GM23338 (cell line): ENCODE data around the gene SLC35F6. TPM values are rescaled to one million over a fixed set of nuclear protein-coding genes. Genes with fewer than 3 reads are reported as not detected.

ENCODE experiments used
- ATAC-seq: fragments of 200-7000 bp; cut with Tn5 transposase; 3 replicates; pipeline ENCODE4 v1.9.1; 2020
- DNase-seq: peaks from one replicate; pipeline ENCODE4 v3.0.0-alpha.2; 2015; ENCODE audit warnings: low spot score
- H2AFZ ChIP-seq: fragments of 200-600 bp; sonication (generic); 2 replicates; pipeline ENCODE4 v1.8.0; 2016; ENCODE audit warnings: antibody characterized with exemption, mild to moderate bottlenecking, moderate library complexity
- H3F3A ChIP-seq: fragments of 200-600 bp; sonication (generic); replicated peaks from 2 replicates; pipeline ENCODE4 v1.8.0; 2017; ENCODE audit warnings: antibody characterized with exemption, mixed run types, low read depth
- H3K27ac ChIP-seq: fragments of 200-600 bp; sonication (generic); 2 replicates; pipeline ENCODE4 v1.6.1; 2016; ENCODE audit warnings: low read depth
- H3K27me3 ChIP-seq: fragments of 200-600 bp; sonication (generic); 2 replicates; pipeline ENCODE4 v1.8.0; 2016; ENCODE audit warnings: mild to moderate bottlenecking, mixed run types, moderate library complexity; ENCODE audit not compliant: insufficient read depth
- H3K36me3 ChIP-seq: fragments of 200-600 bp; sonication (generic); 2 replicates; pipeline ENCODE4 v1.8.0; 2016; ENCODE audit warnings: mild to moderate bottlenecking; ENCODE audit not compliant: insufficient read depth
- H3K4me1 ChIP-seq: fragments of 200-600 bp; sonication (generic); 2 replicates; pipeline ENCODE4 v1.8.0; 2016; ENCODE audit warnings: mild to moderate bottlenecking, moderate library complexity; ENCODE audit not compliant: insufficient read depth
- H3K4me2 ChIP-seq: fragments of 200-600 bp; sonication (generic); 2 replicates; pipeline ENCODE4 v1.7.1; 2017; ENCODE audit warnings: mixed run types
- H3K4me3 ChIP-seq: fragments of 200-600 bp; sonication (generic); 2 replicates; pipeline ENCODE4 v1.6.1; 2016; ENCODE audit warnings: mixed run types
- H3K79me2 ChIP-seq: fragments of 200-600 bp; sonication (generic); replicated peaks from 2 replicates; pipeline ENCODE4 v1.8.0; 2017; ENCODE audit warnings: mild to moderate bottlenecking; ENCODE audit not compliant: insufficient read depth
- H3K9me2 ChIP-seq: fragments of 200-600 bp; sonication (generic); 2 replicates; pipeline ENCODE4 v1.8.0; 2017; ENCODE audit not compliant: insufficient read depth
- H4K20me1 ChIP-seq: fragments of 200-600 bp; sonication (generic); replicated peaks from 2 replicates; pipeline ENCODE4 v1.8.0; 2017; ENCODE audit warnings: mild to moderate bottlenecking; ENCODE audit not compliant: insufficient read depth
- H3K27ac Mint-ChIP-seq: 2 replicates; pipeline ENCODE4 v1.8.0; 2020; ENCODE audit warnings: inconsistent platforms, mild to moderate bottlenecking, moderate library complexity, mixed read lengths
- H3K27me3 Mint-ChIP-seq: 3 replicates; pipeline ENCODE4 v1.8.0; 2022; ENCODE audit warnings: low read depth, mild to moderate bottlenecking, moderate library complexity, mixed read lengths, inconsistent platforms; ENCODE audit not compliant: insufficient read depth, poor library complexity
- H3K36me3 Mint-ChIP-seq: 3 replicates; pipeline ENCODE4 v1.8.0; 2021; ENCODE audit warnings: low read depth, mild to moderate bottlenecking, inconsistent platforms, moderate library complexity, mixed read lengths
- H3K4me1 Mint-ChIP-seq: 3 replicates; pipeline ENCODE4 v1.8.0; 2020; ENCODE audit warnings: mild to moderate bottlenecking, inconsistent platforms, mixed read lengths
- H3K4me3 Mint-ChIP-seq: 3 replicates; pipeline ENCODE4 v1.8.0; 2021; ENCODE audit warnings: moderate library complexity, mild to moderate bottlenecking, inconsistent platforms, mixed read lengths
- H3K9me3 Mint-ChIP-seq: 3 replicates; pipeline ENCODE4 v1.8.0; 2020; ENCODE audit warnings: moderate library complexity, mild to moderate bottlenecking, inconsistent platforms, mixed read lengths
- CREB1 ChIP-seq: fragments of 250-450 bp; sonication (Bioruptor Pico); IDR thresholded peaks from 2 replicates; pipeline ENCODE4 v1.5.0; 2020; ENCODE audit warnings: low read depth, mild to moderate bottlenecking, moderate library complexity
- CTCF ChIP-seq, 2 experiments: fragments of 200-600 bp in 1 of 2; sonication (generic) in 1 of 2; conservative IDR thresholded peaks; 2 replicates each; pipeline versions ENCODE4 v1.5.1 to v1.6.1; 2016 to 2017; ENCODE audit warnings: antibody characterized with exemption in 2 of 2, low read depth in 2 of 2, mild to moderate bottlenecking in 2 of 2, moderate library complexity in 1 of 2
- EZH2 ChIP-seq: fragments of 200-600 bp; sonication (generic); IDR thresholded peaks from one replicate; pipeline ENCODE4 v1.8.0; 2017; ENCODE audit warnings: antibody characterized with exemption, mild to moderate bottlenecking, low read depth; ENCODE audit not compliant: unreplicated experiment
- EZH2phosphoT487 ChIP-seq: fragments of 200-600 bp; sonication (generic); IDR thresholded peaks from one replicate; pipeline ENCODE4 v1.8.1; 2018; ENCODE audit warnings: antibody characterized with exemption; ENCODE audit not compliant: unreplicated experiment
- JUNB ChIP-seq: IDR thresholded peaks from one replicate; pipeline ENCODE4 v1.6.1; 2016; ENCODE audit warnings: antibody characterized with exemption; ENCODE audit not compliant: unreplicated experiment
- NANOG ChIP-seq: IDR thresholded peaks from 2 replicates; pipeline ENCODE4 v1.6.1; 2016; ENCODE audit warnings: antibody characterized with exemption, borderline replicate concordance
- POLR2AphosphoS5 ChIP-seq: IDR thresholded peaks from 2 replicates; pipeline ENCODE4 v1.6.1; 2016; ENCODE audit warnings: antibody characterized with exemption, low read depth
- STAT1 ChIP-seq: IDR thresholded peaks from one replicate; pipeline ENCODE4 v1.6.1; 2016; ENCODE audit warnings: antibody characterized with exemption; ENCODE audit not compliant: unreplicated experiment
- ZNF114 ChIP-seq: fragments of 250-450 bp; sonication (Bioruptor Pico); IDR thresholded peaks from 2 replicates; pipeline ENCODE4 v1.5.0; 2020; ENCODE audit warnings: mild to moderate bottlenecking, moderate library complexity
- ZNF331 ChIP-seq: fragments of 250-450 bp; sonication (Bioruptor Pico); IDR thresholded peaks from 2 replicates; pipeline ENCODE4 v1.5.0; 2020; ENCODE audit warnings: low read depth, mild to moderate bottlenecking, moderate library complexity
- ZNF462 ChIP-seq: fragments of 250-450 bp; sonication (Bioruptor Pico); IDR thresholded peaks from 2 replicates; pipeline ENCODE4 v1.5.0; 2020; ENCODE audit warnings: mild to moderate bottlenecking, moderate library complexity
- polyA plus RNA-seq: library from polyadenylated mRNA; unstranded; fragments of >200 nt; fragmentation: Nextera tagmentation; extraction: Ambion mirVana; gene quantifications from 2 replicates; pipeline ENCODE4 v1.2.1, GENCODE V29; 2016
- total RNA-seq: library from RNA; depleted of rRNA; stranded (reverse); fragments of >200 nt; shearing (Covaris generic); gene quantifications from 2 replicates; pipeline ENCODE4 v1.2.3, GENCODE V29; 2014
- TF ChIP-seq, protein P1 (sequence below): IDR thresholded peaks from one replicate; pipeline ENCODE4 v1.6.1; 2018; ENCODE audit warnings: antibody characterized with exemption; ENCODE audit not compliant: unreplicated experiment
- TF ChIP-seq, protein P2 (sequence below): IDR thresholded peaks from 2 replicates; pipeline ENCODE4 v1.6.1; 2016; ENCODE audit warnings: antibody characterized with exemption

The SLC35F6 gene
- total and polyA plus RNA-seq, 2 experiments from 2014 or later = 6.0 to 15.0 TPM

GRCh38 chr2:26738481-26738880 is 25.6 kb upstream of the SLC35F6 start:
- no peaks in the 10 kb centered on the region for H3K9me2 ChIP-seq
- Mint-ChIP-seq H3K9me3 (no peaks in the 10 kb centered on the region), H3K27me3 (peaks cover 4% of the 10 kb centered on the region), H3K4me3 (no peak overlapping the region), H3K4me1 (peaks cover 7% of the 10 kb centered on the region), H3K36me3 (no peaks in the 10 kb centered on the region), H3K27ac (no peak overlapping the region)
- H3K4me1 ChIP-seq = no peaks in the 10 kb centered on the region
- no peak for TF ChIP-seq EZH2phosphoT487
- TF ChIP-seq, protein P1, sequence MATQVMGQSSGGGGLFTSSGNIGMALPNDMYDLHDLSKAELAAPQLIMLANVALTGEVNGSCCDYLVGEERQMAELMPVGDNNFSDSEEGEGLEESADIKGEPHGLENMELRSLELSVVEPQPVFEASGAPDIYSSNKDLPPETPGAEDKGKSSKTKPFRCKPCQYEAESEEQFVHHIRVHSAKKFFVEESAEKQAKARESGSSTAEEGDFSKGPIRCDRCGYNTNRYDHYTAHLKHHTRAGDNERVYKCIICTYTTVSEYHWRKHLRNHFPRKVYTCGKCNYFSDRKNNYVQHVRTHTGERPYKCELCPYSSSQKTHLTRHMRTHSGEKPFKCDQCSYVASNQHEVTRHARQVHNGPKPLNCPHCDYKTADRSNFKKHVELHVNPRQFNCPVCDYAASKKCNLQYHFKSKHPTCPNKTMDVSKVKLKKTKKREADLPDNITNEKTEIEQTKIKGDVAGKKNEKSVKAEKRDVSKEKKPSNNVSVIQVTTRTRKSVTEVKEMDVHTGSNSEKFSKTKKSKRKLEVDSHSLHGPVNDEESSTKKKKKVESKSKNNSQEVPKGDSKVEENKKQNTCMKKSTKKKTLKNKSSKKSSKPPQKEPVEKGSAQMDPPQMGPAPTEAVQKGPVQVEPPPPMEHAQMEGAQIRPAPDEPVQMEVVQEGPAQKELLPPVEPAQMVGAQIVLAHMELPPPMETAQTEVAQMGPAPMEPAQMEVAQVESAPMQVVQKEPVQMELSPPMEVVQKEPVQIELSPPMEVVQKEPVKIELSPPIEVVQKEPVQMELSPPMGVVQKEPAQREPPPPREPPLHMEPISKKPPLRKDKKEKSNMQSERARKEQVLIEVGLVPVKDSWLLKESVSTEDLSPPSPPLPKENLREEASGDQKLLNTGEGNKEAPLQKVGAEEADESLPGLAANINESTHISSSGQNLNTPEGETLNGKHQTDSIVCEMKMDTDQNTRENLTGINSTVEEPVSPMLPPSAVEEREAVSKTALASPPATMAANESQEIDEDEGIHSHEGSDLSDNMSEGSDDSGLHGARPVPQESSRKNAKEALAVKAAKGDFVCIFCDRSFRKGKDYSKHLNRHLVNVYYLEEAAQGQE = no peak
- TF ChIP-seq EZH2 = no peak
- no peak for TF ChIP-seq NANOG
- TF ChIP-seq ZNF331 (CRISPR knock-in tag) = no peak
- no peak for TF ChIP-seq CREB1 (CRISPR knock-in tag)
- TF ChIP-seq STAT1 = no peak
- no peak for TF ChIP-seq CTCF (conservative IDR thresholded peaks at IDR 0.05; ENCODE audit: low read depth in 2 of 2)
- no peak for TF ChIP-seq JUNB
- no peak for TF ChIP-seq POLR2AphosphoS5
- TF ChIP-seq, protein P2, sequence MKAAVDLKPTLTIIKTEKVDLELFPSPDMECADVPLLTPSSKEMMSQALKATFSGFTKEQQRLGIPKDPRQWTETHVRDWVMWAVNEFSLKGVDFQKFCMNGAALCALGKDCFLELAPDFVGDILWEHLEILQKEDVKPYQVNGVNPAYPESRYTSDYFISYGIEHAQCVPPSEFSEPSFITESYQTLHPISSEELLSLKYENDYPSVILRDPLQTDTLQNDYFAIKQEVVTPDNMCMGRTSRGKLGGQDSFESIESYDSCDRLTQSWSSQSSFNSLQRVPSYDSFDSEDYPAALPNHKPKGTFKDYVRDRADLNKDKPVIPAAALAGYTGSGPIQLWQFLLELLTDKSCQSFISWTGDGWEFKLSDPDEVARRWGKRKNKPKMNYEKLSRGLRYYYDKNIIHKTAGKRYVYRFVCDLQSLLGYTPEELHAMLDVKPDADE = no peak
- no peak for TF ChIP-seq ZNF114 (CRISPR knock-in tag)
- no peak for TF ChIP-seq ZNF462
- no peaks in the 10 kb centered on the region for H4K20me1 ChIP-seq
- H3K27me3 ChIP-seq = no peaks in the 10 kb centered on the region
- no peak overlapping the region for H3K4me2 ChIP-seq
- DNase-seq (no peak), ATAC-seq (no peak)
- no peaks in the 10 kb centered on the region for H3K79me2 ChIP-seq
- no peak overlapping the region for H3K27ac ChIP-seq
- no peak overlapping the region for H3K4me3 ChIP-seq
- H3F3A ChIP-seq = no peaks in the 10 kb centered on the region
- no peak overlapping the region for H2AFZ ChIP-seq
- no peaks in the 10 kb centered on the region for H3K36me3 ChIP-seq
